KOPT-K1 (cell line): ENCODE data around the gene SALL1.

ENCODE experiments used
- H3K27ac ChIP-seq: fragments of 200-600 bp; sonication (generic); 2 replicates; pipeline ENCODE4 v1.5.1; 2016; ENCODE audit warnings: antibody characterized with exemption, mild to moderate bottlenecking, low read depth, low read length; ENCODE audit not compliant: poor library complexity, severe bottlenecking
- H3K36me3 ChIP-seq: fragments of 200-600 bp; sonication (generic); 2 replicates; pipeline ENCODE4 v1.5.1; 2017; ENCODE audit warnings: antibody characterized with exemption, mild to moderate bottlenecking, low read length, moderate library complexity; ENCODE audit not compliant: insufficient read depth
- H3K9me3 ChIP-seq: fragments of 200-600 bp; sonication (generic); 2 replicates; pipeline ENCODE4 v1.5.1; 2017; ENCODE audit warnings: antibody characterized with exemption, low read length, mild to moderate bottlenecking; ENCODE audit not compliant: insufficient read depth, poor library complexity, severe bottlenecking

The SALL1 gene

GRCh38 chr16:51116353-51116752 is 34.7 kb downstream of the SALL1 start:
- Histone ChIP-seq H3K36me3 (no peaks in the 10 kb centered on the region), H3K9me3 (no peaks in the 10 kb centered on the region), H3K27ac (no peak overlapping the region)

GRCh38 chr16:51114382-51114781 is 36.7 kb downstream of the SALL1 start:
- Histone ChIP-seq H3K9me3 (no peaks in the 10 kb centered on the region), H3K27ac (no peak overlapping the region), H3K36me3 (no peaks in the 10 kb centered on the region)

- no peak overlapping the region for H3K27ac ChIP-seq
- no peaks in the 10 kb centered on the region for H3K9me3 ChIP-seq
- H3K36me3 ChIP-seq: no peaks in the 10 kb centered on the region
Observed at GRCh38 chr16:51113236-51114125, 37.6 kb downstream of the SALL1 start.

- Histone ChIP-seq H3K9me3 (no peaks in the 10 kb centered on the region), H3K36me3 (no peaks in the 10 kb centered on the region), H3K27ac (no peak overlapping the region)
Observed at GRCh38 chr16:51112323-51112722, 38.7 kb downstream of the SALL1 start.

DNA sequence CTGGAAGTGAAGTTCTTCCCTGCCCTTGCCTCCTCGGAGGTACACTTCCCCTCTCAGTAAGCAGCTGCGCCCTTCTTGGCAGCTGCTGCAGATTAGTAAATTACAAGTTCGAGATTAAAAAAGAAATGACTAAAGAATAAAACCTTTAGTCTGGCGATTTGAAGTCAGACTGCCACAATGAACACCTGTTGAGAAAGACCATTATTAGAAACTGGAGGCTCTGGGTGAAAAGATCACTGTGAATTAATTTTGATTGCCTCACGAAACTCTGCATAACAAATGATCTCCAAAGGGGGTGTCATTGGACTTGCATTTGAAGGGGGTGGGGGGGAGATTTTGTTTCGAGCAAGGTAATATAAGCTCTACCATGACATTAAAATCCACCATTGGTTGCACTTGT is 39.3 kb downstream of the SALL1 start:
- H3K36me3 ChIP-seq: no peaks in the 10 kb centered on the region
- no peaks in the 10 kb centered on the region for H3K9me3 ChIP-seq
- H3K27ac ChIP-seq: no peak overlapping the region

DNA sequence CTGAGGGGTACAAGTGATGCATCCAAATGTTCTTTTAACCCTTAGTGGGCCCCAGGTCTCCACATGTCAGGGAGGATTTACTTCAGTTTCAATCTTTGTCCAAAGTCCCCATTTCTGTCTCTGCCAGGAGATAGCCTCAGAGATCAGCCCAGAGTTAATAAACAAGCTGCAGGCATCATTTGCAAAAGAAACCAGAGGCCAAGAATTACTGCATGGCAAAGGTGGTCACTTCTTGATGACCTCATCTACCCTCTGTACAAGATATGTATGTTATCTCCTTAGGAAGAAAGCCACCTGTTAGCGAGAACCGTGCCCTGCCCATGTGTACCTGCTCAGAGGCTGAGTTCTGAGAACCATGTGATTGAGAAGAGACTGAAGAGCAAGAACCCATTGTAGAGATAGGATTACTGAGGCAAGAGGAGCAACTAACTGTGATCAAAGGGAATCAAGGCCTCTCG is 40.3 kb downstream of the SALL1 start:
- no peaks in the 10 kb centered on the region for H3K36me3 ChIP-seq
- no peaks in the 10 kb centered on the region for H3K9me3 ChIP-seq
- no peak overlapping the region for H3K27ac ChIP-seq

DNA sequence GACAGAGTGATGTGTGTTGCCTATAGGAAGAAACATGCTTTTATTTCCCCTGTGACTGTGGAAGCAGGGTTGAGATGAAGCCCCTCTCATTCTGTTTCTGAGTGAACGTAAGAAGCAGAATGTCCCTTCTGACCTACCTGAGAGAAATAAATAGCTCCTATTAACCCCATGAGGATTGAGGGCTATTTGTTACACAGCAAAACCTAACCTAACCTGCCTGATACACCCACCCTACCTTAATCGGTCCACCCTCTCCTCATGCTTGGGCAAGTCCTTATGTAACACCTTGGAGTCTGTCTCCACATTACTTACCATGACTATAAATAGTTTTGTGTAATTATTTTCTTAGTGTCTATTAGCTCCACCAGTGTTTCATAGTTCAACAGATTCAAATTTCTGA is 41.9 kb downstream of the SALL1 start:
- H3K36me3 ChIP-seq: no peaks in the 10 kb centered on the region
- no peaks in the 10 kb centered on the region for H3K9me3 ChIP-seq
- H3K27ac ChIP-seq: no peak overlapping the region

DNA sequence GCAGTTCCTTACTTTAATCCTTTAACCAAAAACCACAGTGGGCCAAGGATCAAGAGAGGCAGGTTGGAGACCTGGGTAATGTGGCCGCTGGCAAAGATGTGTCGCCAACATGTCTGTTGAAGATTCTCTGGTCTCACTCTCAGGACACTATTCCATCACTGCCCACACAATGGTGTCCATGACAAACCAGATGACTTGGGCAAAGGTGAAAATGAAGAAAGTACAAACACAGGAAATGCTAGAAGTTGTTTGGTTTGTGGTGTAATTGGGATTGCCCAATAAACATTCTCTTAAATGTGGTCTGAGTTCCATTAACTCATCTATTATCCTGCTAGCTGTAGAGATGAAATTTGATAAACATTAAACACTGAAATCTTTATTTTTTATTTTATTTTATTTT is 43.3 kb downstream of the SALL1 start:
- Histone ChIP-seq H3K36me3 (no peaks in the 10 kb centered on the region), H3K27ac (no peak overlapping the region), H3K9me3 (no peaks in the 10 kb centered on the region)

DNA sequence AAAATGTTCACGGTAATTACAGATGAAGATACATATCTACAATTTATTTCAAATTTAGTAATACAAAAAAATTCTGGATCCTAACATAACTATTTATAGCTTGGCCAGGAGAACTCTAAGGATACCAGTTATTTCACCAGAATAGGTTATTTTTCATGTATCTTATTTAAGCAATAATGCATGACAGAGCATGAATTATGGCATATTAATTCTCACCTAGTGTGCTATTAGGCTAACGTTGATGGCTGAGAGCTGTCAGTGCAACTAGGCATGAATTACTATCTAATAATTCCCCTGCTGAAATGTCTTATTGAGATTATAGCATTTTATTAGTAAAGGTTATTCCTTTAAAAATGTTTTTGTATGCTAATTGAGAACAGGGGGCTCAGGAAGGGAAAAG is 44.5 kb downstream of the SALL1 start:
- no peaks in the 10 kb centered on the region for H3K36me3 ChIP-seq
- H3K27ac ChIP-seq: no peak overlapping the region
- H3K9me3 ChIP-seq: no peaks in the 10 kb centered on the region

DNA sequence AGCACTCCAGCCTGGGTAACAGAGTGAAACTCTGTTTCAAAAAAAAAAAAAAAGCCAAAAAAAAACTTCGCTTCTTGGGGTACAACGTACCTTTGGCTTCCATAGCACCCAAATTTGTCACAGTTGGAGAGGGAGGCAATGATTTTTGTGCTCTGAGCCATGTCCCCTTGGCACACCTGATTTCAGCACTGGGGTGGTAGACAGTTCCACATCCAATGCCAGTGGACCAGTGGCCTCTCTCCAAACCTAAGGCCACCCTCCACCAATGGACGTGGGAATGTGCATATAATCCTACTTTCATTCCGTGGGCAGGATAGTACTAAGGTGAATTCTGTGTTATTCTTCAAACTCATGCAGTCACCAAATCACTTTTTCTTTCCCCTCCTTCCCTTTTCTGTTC is 47.5 kb downstream of the SALL1 start:
- Histone ChIP-seq H3K9me3 (no peaks in the 10 kb centered on the region), H3K36me3 (no peaks in the 10 kb centered on the region)

GRCh38 chr16:51097729-51098128 is 53.3 kb downstream of the SALL1 start:
- H3K9me3 ChIP-seq: no peaks in the 10 kb centered on the region
- no peaks in the 10 kb centered on the region for H3K36me3 ChIP-seq
- H3K27ac ChIP-seq: no peak overlapping the region

More for the DNA sequence above, 47.5 kb downstream of the SALL1 start:
- no peak overlapping the region for H3K27ac ChIP-seq

DNA sequence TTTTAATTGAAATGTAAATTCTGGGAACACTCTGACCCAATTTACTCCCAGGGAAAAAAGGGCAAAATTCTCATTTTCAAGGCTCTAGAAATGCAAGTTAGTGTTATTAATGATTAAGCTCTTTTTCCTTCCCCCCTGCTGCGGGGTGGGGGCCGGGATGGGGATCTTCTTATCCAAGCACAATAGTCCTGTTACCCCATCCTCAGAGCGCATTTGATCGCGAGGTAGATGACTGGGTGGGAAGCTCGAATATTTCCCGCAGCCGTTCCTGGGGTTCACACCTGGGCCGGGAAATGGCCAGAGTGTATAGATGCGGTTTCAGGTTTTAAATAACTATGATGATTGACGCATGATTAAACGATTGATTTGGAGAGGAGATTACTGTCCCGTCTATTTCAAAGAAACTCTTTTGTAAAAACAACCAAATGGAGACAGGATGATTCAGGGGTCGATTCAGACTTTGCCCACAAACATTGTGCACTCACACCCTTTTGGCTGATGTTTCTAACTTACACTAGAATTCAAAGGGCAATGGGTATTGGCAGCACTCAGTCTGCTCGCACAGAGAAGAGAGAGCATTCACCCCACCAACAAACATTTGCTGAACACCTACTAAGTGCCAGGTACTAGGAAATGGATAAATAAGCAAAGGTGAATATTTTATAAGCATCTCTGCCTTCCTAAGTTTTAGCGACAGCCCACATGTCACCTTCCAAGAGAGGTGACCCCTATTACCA is 55.0 kb downstream of the SALL1 start:
- Histone ChIP-seq H3K9me3 (no peaks in the 10 kb centered on the region), H3K36me3 (no peaks in the 10 kb centered on the region), H3K27ac (no peak overlapping the region)

GRCh38 chr16:51095084-51095881 is 55.8 kb downstream of the SALL1 start:
- no peak overlapping the region for H3K27ac ChIP-seq
- H3K9me3 ChIP-seq: no peaks in the 10 kb centered on the region
- H3K36me3 ChIP-seq: no peaks in the 10 kb centered on the region

DNA sequence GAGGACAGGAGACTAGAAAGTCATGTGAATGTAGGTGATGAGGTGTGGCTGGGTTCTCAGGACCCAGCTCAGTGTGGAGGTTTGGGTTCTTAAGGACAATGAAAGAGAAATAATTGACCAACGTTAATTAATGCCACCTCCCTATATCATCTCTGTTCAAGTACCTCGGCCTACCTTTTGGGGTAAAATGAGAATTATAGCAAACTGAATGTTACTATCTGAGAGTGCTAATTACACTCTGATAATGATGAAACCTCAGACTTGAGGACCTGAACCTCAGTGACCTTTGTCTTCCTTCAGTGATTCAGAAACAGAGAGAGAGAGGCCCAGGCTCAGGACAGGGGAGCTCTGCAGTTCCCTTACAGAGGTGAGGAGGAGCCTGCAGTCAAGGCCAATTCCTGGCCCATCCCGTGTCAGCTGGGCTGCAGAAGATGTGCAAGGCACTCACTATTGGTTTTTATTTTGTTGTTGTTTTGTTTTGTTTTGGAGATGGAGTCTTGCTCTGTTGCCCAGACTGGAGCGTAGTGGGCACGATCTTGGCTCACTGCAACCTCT is 57.3 kb downstream of the SALL1 start:
- H3K9me3 ChIP-seq: no peaks in the 10 kb centered on the region
- no peaks in the 10 kb centered on the region for H3K36me3 ChIP-seq
- H3K27ac ChIP-seq: no peak overlapping the region
